ENCODE measurements around the gene ZNF76. TPM values are rescaled to one million over a fixed set of nuclear protein-coding genes. Genes with fewer than 3 reads are reported as not detected.

The ZNF76 gene
- polyA plus RNA-seq, 1 of the 3 experiments (the other 2 are of a cell fraction), result 19.7 TPM

DNA sequence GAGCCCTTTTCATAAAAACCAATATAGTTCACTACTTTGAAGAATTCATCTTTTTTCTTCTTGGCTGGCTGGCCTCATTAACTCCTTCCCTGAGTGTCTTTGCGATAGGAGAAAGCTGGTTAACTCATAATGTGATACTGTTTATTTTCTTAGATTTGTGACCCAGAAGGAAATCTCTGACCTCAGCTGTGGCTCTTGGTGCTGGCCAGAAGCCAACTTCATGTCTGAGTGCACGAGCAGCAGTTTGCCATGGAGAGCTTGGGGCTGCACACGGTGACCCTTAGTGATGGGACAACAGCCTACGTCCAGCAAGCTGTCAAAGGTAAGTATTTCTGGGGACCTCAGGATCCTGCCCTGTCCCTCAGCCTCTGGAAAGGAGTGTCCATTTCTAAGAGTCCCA, 21.4 kb downstream of the ZNF76 start:
- H3K9me3 ChIP-seq, result no peaks in the 10 kb centered on the region
- peaks cover 19 to 32% of the 10 kb centered on the region in 2 experiments for H3K36me3 ChIP-seq (replicated peaks in 1 of 2; ENCODE audit: control insufficient read depth in 1 of 2, insufficient read depth in 2 of 2, low read length in 1 of 2)
- no peaks in the 10 kb centered on the region for H3K9me2 ChIP-seq
- no peaks in the 10 kb centered on the region for H3K27me3 ChIP-seq (ENCODE audit: insufficient read depth)
- no peak overlapping the region for H3K27ac ChIP-seq (ENCODE audit: low read depth in 2 of 2, low read length in 1 of 2)
- H3K79me2 ChIP-seq (ENCODE audit: insufficient read depth), result no peaks in the 10 kb centered on the region; the same call in 1 of the 2 replicates
- CTCF ChIA-PET, result interaction anchor here (1.7 to 2.0 kb wide), 2 partner anchors 13 to 61 kb away, joined by 7 read pairs; partner anchors contain the start of gene PPARD
- H3F3A ChIP-seq (replicated peaks; ENCODE audit: insufficient read depth), result no peaks in the 10 kb centered on the region
- no peak overlapping the region for H2AFZ ChIP-seq (ENCODE audit: low read depth)
- H4K20me1 ChIP-seq (ENCODE audit: insufficient read depth), result no peaks in the 10 kb centered on the region
- POLR2A ChIA-PET, result no interaction called here
- DNase-seq, result no peak
- no peaks in the 10 kb centered on the region for H3K4me1 ChIP-seq (ENCODE audit: control insufficient read depth in 1 of 2, insufficient read depth in 2 of 2, low read depth in 1 of 2, low read length in 1 of 2)
- H3K4me3 ChIP-seq (ENCODE audit: low read depth in 2 of 2, low read length in 1 of 2), result no peak overlapping the region
- TF ChIP-seq RAD21 (IDR thresholded peaks at IDR 0.05; ENCODE audit: low read length), result no peak
- TF ChIP-seq, protein P1, sequence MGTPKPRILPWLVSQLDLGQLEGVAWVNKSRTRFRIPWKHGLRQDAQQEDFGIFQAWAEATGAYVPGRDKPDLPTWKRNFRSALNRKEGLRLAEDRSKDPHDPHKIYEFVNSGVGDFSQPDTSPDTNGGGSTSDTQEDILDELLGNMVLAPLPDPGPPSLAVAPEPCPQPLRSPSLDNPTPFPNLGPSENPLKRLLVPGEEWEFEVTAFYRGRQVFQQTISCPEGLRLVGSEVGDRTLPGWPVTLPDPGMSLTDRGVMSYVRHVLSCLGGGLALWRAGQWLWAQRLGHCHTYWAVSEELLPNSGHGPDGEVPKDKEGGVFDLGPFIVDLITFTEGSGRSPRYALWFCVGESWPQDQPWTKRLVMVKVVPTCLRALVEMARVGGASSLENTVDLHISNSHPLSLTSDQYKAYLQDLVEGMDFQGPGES (IDR thresholded peaks at IDR 0.05; ENCODE audit: low read depth, low read length), result no peak
- TF ChIP-seq SIN3A (IDR thresholded peaks at IDR 0.05; ENCODE audit: borderline replicate concordance, low read depth, low read length), result no peak
- TF ChIP-seq POLR2AphosphoS5 (IDR thresholded peaks at IDR 0.05; ENCODE audit: low read depth, low read length), result no peak
- TF ChIP-seq, protein P2, sequence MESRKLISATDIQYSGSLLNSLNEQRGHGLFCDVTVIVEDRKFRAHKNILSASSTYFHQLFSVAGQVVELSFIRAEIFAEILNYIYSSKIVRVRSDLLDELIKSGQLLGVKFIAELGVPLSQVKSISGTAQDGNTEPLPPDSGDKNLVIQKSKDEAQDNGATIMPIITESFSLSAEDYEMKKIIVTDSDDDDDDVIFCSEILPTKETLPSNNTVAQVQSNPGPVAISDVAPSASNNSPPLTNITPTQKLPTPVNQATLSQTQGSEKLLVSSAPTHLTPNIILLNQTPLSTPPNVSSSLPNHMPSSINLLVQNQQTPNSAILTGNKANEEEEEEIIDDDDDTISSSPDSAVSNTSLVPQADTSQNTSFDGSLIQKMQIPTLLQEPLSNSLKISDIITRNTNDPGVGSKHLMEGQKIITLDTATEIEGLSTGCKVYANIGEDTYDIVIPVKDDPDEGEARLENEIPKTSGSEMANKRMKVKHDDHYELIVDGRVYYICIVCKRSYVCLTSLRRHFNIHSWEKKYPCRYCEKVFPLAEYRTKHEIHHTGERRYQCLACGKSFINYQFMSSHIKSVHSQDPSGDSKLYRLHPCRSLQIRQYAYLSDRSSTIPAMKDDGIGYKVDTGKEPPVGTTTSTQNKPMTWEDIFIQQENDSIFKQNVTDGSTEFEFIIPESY (IDR thresholded peaks at IDR 0.05; ENCODE audit: borderline replicate concordance, low read depth), result no peak
- TF ChIP-seq FOXM1 (IDR thresholded peaks at IDR 0.05; ENCODE audit: low read depth), result no peak
- no peak for TF ChIP-seq TEAD4 (IDR thresholded peaks at IDR 0.05; ENCODE audit: borderline replicate concordance, insufficient read depth)
- TF ChIP-seq YY1 (IDR thresholded peaks at IDR 0.05; ENCODE audit: low read depth), result no peak
- no peak for TF ChIP-seq MXI1 (IDR thresholded peaks at IDR 0.05; ENCODE audit: low read depth, low read length)
- no peak for TF ChIP-seq JUND (IDR thresholded peaks at IDR 0.05)
- TF ChIP-seq TAF1 (IDR thresholded peaks at IDR 0.05; ENCODE audit: borderline replicate concordance, low read depth, low read length), result no peak
- H3K4me2 ChIP-seq, result no peak overlapping the region
- WGBS (ENCODE audit: low lambda C conversion rate), result 78% methylated on average over 3 of the region's 4 CpGs
- H3K9ac ChIP-seq, result no peak overlapping the region

DNA sequence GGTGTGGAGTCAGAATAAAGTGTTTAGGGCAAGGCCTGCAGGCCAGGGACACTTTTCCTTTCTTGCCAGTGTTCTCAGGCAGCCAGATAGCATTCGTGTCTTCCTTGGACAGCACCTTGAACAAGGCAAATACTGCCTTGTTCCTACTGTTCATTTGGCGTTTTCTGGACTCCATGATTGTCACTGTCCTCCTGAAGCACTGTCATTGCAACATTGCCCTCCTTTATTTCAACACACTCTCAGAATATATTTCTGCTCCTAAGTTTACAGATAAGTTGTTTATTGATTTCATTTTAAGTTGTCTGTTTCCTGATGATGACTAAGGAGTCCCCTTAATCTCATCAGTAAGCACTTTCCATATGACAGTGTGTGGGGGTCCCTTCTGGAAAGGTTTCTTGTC, 22.9 kb downstream of the ZNF76 start:
- Histone ChIP-seq H3K36me3 (replicated peaks in 1 of 2; ENCODE audit: control insufficient read depth in 1 of 2, insufficient read depth in 2 of 2, low read length in 1 of 2) (peaks cover 24 to 48% of the 10 kb centered on the region in 2 experiments), H4K20me1 (ENCODE audit: insufficient read depth) (no peaks in the 10 kb centered on the region), H3K9ac (no peak overlapping the region), H3K4me2 (no peak overlapping the region), H3K9me2 (no peaks in the 10 kb centered on the region), H3F3A (replicated peaks; ENCODE audit: insufficient read depth) (no peaks in the 10 kb centered on the region), H3K27me3 (ENCODE audit: insufficient read depth) (no peaks in the 10 kb centered on the region), H3K79me2 (ENCODE audit: insufficient read depth) (no peaks in the 10 kb centered on the region; the same call in 1 of the 2 replicates), H3K4me3 (ENCODE audit: low read depth in 2 of 2, low read length in 1 of 2) (no peak overlapping the region), H3K9me3 (no peaks in the 10 kb centered on the region), H3K4me1 (ENCODE audit: control insufficient read depth in 1 of 2, insufficient read depth in 2 of 2, low read depth in 1 of 2, low read length in 1 of 2) (no peaks in the 10 kb centered on the region), H3K27ac (ENCODE audit: low read depth in 2 of 2, low read length in 1 of 2) (no peak overlapping the region), H2AFZ (ENCODE audit: low read depth) (no peak overlapping the region)
- POLR2A ChIA-PET, result no interaction called here
- no peak for DNase-seq
- CTCF ChIA-PET, result interaction anchor here (0.8 to 1.6 kb wide), 2 partner anchors 12 to 455 kb away, joined by 3 to 5 read pairs; no protein-coding TSS in a partner anchor
- WGBS (ENCODE audit: low lambda C conversion rate), result 89% methylated on average over 2 of the region's 2 CpGs
- TF ChIP-seq ELF1 (IDR thresholded peaks at IDR 0.05) (no peak), RFX5 (IDR thresholded peaks at IDR 0.05; ENCODE audit: low read length) (no peak), EP300 (IDR thresholded peaks at IDR 0.05; ENCODE audit: borderline replicate concordance in 1 of 2, low read depth in 1 of 2, low read length in 1 of 2) (no peak), GABPA (IDR thresholded peaks at IDR 0.05; ENCODE audit: low read depth) (no peak), EZH2phosphoT487 (IDR thresholded peaks at IDR 0.05; ENCODE audit: borderline replicate concordance, low read depth) (no peak), RCOR1 (IDR thresholded peaks at IDR 0.05; ENCODE audit: low read length) (no peak), FOXJ3 (CRISPR knock-in tag; IDR thresholded peaks at IDR 0.05) (no peak), TCF12 (IDR thresholded peaks at IDR 0.05) (no peak)
- TF ChIP-seq, protein P3, sequence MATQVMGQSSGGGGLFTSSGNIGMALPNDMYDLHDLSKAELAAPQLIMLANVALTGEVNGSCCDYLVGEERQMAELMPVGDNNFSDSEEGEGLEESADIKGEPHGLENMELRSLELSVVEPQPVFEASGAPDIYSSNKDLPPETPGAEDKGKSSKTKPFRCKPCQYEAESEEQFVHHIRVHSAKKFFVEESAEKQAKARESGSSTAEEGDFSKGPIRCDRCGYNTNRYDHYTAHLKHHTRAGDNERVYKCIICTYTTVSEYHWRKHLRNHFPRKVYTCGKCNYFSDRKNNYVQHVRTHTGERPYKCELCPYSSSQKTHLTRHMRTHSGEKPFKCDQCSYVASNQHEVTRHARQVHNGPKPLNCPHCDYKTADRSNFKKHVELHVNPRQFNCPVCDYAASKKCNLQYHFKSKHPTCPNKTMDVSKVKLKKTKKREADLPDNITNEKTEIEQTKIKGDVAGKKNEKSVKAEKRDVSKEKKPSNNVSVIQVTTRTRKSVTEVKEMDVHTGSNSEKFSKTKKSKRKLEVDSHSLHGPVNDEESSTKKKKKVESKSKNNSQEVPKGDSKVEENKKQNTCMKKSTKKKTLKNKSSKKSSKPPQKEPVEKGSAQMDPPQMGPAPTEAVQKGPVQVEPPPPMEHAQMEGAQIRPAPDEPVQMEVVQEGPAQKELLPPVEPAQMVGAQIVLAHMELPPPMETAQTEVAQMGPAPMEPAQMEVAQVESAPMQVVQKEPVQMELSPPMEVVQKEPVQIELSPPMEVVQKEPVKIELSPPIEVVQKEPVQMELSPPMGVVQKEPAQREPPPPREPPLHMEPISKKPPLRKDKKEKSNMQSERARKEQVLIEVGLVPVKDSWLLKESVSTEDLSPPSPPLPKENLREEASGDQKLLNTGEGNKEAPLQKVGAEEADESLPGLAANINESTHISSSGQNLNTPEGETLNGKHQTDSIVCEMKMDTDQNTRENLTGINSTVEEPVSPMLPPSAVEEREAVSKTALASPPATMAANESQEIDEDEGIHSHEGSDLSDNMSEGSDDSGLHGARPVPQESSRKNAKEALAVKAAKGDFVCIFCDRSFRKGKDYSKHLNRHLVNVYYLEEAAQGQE (IDR thresholded peaks at IDR 0.05; ENCODE audit: low read depth, low read length), result no peak
- TF ChIP-seq, protein P4, sequence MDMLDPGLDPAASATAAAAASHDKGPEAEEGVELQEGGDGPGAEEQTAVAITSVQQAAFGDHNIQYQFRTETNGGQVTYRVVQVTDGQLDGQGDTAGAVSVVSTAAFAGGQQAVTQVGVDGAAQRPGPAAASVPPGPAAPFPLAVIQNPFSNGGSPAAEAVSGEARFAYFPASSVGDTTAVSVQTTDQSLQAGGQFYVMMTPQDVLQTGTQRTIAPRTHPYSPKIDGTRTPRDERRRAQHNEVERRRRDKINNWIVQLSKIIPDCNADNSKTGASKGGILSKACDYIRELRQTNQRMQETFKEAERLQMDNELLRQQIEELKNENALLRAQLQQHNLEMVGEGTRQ (IDR thresholded peaks at IDR 0.05; ENCODE audit: borderline replicate concordance, low read depth, low read length), result no peak

Data from SK-N-SH (cell line).